ENCODE results near the gene BRIX1. TPM values are rescaled to one million over a fixed set of nuclear protein-coding genes. Genes with fewer than 3 reads are reported as not detected.

BRIX1 gene
- total and polyA plus RNA-seq, 2 of the 4 experiments (the other 2 are of a cell fraction): 15.1 to 26.1 TPM

- no peak overlapping the region for H2AFZ ChIP-seq (replicated peaks; ENCODE audit: low read length, poor library complexity)
- no peak overlapping the region for H2BK15ac ChIP-seq (ENCODE audit: low read depth, low read length)
- H4K91ac ChIP-seq (ENCODE audit: insufficient read depth, low read depth, low read length): no peak overlapping the region
- no peaks in the 10 kb centered on the region for H3K27me3 ChIP-seq (ENCODE audit: control insufficient read depth, insufficient read depth, low read length)
- H3K14ac ChIP-seq (replicated peaks; ENCODE audit: low read depth, low read length): no peak overlapping the region
- no peaks in the 10 kb centered on the region for H3K4me1 ChIP-seq (ENCODE audit: control insufficient read depth, insufficient read depth, low read length)
- ATAC-seq (ENCODE audit: low read depth) (no peak), DNase-seq (no peak)
- H2BK5ac ChIP-seq (ENCODE audit: low read depth, low read length, poor library complexity, severe bottlenecking): no peak overlapping the region
- H3K9me3 ChIP-seq (ENCODE audit: control insufficient read depth, insufficient read depth, low read length): no peaks in the 10 kb centered on the region
- H4K5ac ChIP-seq (ENCODE audit: low read depth, low read length): no peak overlapping the region
- no peak overlapping the region for H2BK20ac ChIP-seq (ENCODE audit: low read depth, low read length)
- WGBS, 2 experiments (ENCODE audit: extremely low coverage in 2 of 2, insufficient read length in 1 of 2): no CpG with 5 or more reads among the region's 2 CpGs
- H4K8ac ChIP-seq (ENCODE audit: low read depth in 2 of 2, low read length in 2 of 2): no peak overlapping the region
- H3K23ac ChIP-seq (ENCODE audit: low read depth, low read length): no peak overlapping the region
- H3K18ac ChIP-seq (ENCODE audit: low read depth, low read length): no peak overlapping the region
- no peaks in the 10 kb centered on the region for H4K20me1 ChIP-seq (ENCODE audit: insufficient read depth, low read length)
- no peak overlapping the region for H3K4ac ChIP-seq (ENCODE audit: low read depth, low read length)
- ChIA-PET CTCF (interaction anchor here (0.9 to 1.6 kb wide), 5 partner anchors 105 to 423 kb away, joined by 3 to 13 read pairs (median 8); no protein-coding TSS in a partner anchor), POLR2A (ENCODE audit: unreplicated experiment) (no interaction called here)
- H3K4me3 ChIP-seq (ENCODE audit: insufficient read depth, low read depth, low read length): no peak overlapping the region
- H3K36me3 ChIP-seq (ENCODE audit: control insufficient read depth, insufficient read depth, low read length): peaks cover 9% of the 10 kb centered on the region; the same call in 1 of the 2 replicates
- intact Hi-C loops (cut with micrococcal nuclease) (loop anchor here (2.0 to 5.0 kb wide), 2 partner anchors 57 to 240 kb away; no protein-coding TSS in a partner anchor), in situ Hi-C loops (cut with MboI; ENCODE audit: low sequenced_read_pairs) (loop anchor here (25.0 kb wide), 1 partner anchor 912 kb away; the partner anchor contains the start of gene SLC45A2), dilution Hi-C loops (cut with HindIII; ENCODE audit: low sequenced_read_pairs, unreplicated experiment) (no loop called here)
- no peak overlapping the region for H3K9ac ChIP-seq (ENCODE audit: low read depth, low read length)
- H3K4me2 ChIP-seq (ENCODE audit: low read depth, low read length): no peak overlapping the region
- no peak overlapping the region for H2AK9ac ChIP-seq (replicated peaks; ENCODE audit: low read depth, low read length, poor library complexity)
- H2BK120ac ChIP-seq (ENCODE audit: low read depth, low read length): no peak overlapping the region
- no peaks in the 10 kb centered on the region for H3K9me1 ChIP-seq (ENCODE audit: insufficient read depth, low read length)
- no peaks in the 10 kb centered on the region for H3K79me1 ChIP-seq (ENCODE audit: low read depth in 1 of 2, low read length in 2 of 2)
- BruUV-seq (replicated peaks): no TSS peak
- no peak overlapping the region for H3K27ac ChIP-seq (ENCODE audit: insufficient read depth, low read length)
- no peak for TF ChIP-seq FOS (IDR thresholded peaks at IDR 0.05; ENCODE audit: low read depth, low read length)
- no peak for TF ChIP-seq MAFK (IDR thresholded peaks at IDR 0.05; ENCODE audit: low read depth, low read length)
- no peak for TF ChIP-seq SMC3 (IDR thresholded peaks at IDR 0.05; ENCODE audit: low read depth, low read length)
- TF ChIP-seq BHLHE40 (IDR thresholded peaks at IDR 0.05; ENCODE audit: low read depth, low read length): no peak
- no peak for TF ChIP-seq NFE2L2 (IDR thresholded peaks at IDR 0.05; ENCODE audit: low read depth, low read length)
- no peak overlapping the region for H2AK5ac ChIP-seq (ENCODE audit: low read depth, low read length)
- H3K56ac ChIP-seq (ENCODE audit: extremely low read depth, insufficient read depth, low read length): no peak overlapping the region
These were observed 16.4 kb upstream of the BRIX1 start for GRCh38 chr5:34899066-34899465.
